ENCODE measurements around the gene ACTA2. TPM values are rescaled to one million over a fixed set of nuclear protein-coding genes. Genes with fewer than 3 reads are reported as not detected.

Gene ACTA2
- total RNA-seq, 1 experiment from 2014 or later = 2.4 TPM

- Histone ChIP-seq H3T11ph (ENCODE audit: low read length) (no peak overlapping the region), H3K23ac (ENCODE audit: insufficient read length, low read depth, low read length) (no peak overlapping the region), H3K14ac (ENCODE audit: insufficient read depth, low read length) (no peak overlapping the region), H2BK15ac (ENCODE audit: low read depth, low read length) (no peak overlapping the region), H3K27ac (ENCODE audit: insufficient read length, low read depth, low read length) (no peak overlapping the region), H4K5ac (ENCODE audit: insufficient read length, low read depth, low read length) (no peak overlapping the region), H3K23me2 (ENCODE audit: insufficient read length, low read depth, low read length, poor library complexity, severe bottlenecking) (no peaks in the 10 kb centered on the region), H3K79me2 (ENCODE audit: insufficient read depth, low read length) (no peaks in the 10 kb centered on the region), H2BK120ac (ENCODE audit: low read depth, low read length, poor library complexity, severe bottlenecking) (no peak overlapping the region), H3K9me3 (ENCODE audit: control insufficient read depth, low read depth, low read length) (no peaks in the 10 kb centered on the region), H2AK5ac (ENCODE audit: insufficient read length, low read length) (no peak overlapping the region), H3K18ac (ENCODE audit: insufficient read length, low read depth, low read length) (no peak overlapping the region), H2BK5ac (ENCODE audit: insufficient read length, low read length) (no peak overlapping the region), H3K4me2 (ENCODE audit: insufficient read depth, insufficient read length, low read length) (no peak overlapping the region), H3K56ac (ENCODE audit: insufficient read length, low read depth, low read length) (no peak overlapping the region), H2AFZ (ENCODE audit: low read length) (no peak overlapping the region), H3K79me1 (ENCODE audit: insufficient read depth, low read depth, low read length, poor library complexity, severe bottlenecking) (no peaks in the 10 kb centered on the region), H2BK20ac (ENCODE audit: low read depth, low read length, poor library complexity, severe bottlenecking) (no peak overlapping the region), H4K20me1 (ENCODE audit: control insufficient read depth, insufficient read depth, insufficient read length) (no peaks in the 10 kb centered on the region), H4K91ac (ENCODE audit: insufficient read length, low read depth, low read length) (no peak overlapping the region), H3K27me3 (ENCODE audit: insufficient read depth, low read length) (no peaks in the 10 kb centered on the region), H3K4ac (ENCODE audit: low read depth, low read length) (no peak overlapping the region), H3K4me1 (ENCODE audit: insufficient read depth, low read length) (no peaks in the 10 kb centered on the region; the same call in 1 of the 2 replicates), H4K8ac (replicated peaks; ENCODE audit: insufficient read length, low read depth, low read length) (no peak overlapping the region), H3K9ac (ENCODE audit: extremely low read depth, insufficient read length, low read length) (no peak overlapping the region), H2BK12ac (ENCODE audit: insufficient read length, low read depth, low read length) (no peak overlapping the region)
- no peaks in the 10 kb centered on the region for H3K36me3 Mint-ChIP-seq (ENCODE audit: insufficient read depth in 1 of 3, low read depth in 3 of 3)
- TF ChIP-seq CTCF (conservative IDR thresholded peaks at IDR 0.05) = no peak
- no peak overlapping the region for H3K27ac Mint-ChIP-seq
- H3K4me1 Mint-ChIP-seq = peaks cover 16 to 17% of the 10 kb centered on the region in 2 experiments
- no peaks in the 10 kb centered on the region for H3K9me3 Mint-ChIP-seq
- no peaks in the 10 kb centered on the region for H3K27me3 Mint-ChIP-seq (ENCODE audit: low read depth)
- DNase-seq = no peak
- H3K4me3 Mint-ChIP-seq = no peak overlapping the region
Measured at GRCh38 chr10:88888810-88889445, 63.6 kb downstream of the ACTA2 start.
